ENCODE results near the gene RGS3. TPM values are rescaled to one million over a fixed set of nuclear protein-coding genes. Genes with fewer than 3 reads are reported as not detected.

The RGS3 gene
- total RNA-seq, 1 donor, result 34.7 TPM

DNA sequence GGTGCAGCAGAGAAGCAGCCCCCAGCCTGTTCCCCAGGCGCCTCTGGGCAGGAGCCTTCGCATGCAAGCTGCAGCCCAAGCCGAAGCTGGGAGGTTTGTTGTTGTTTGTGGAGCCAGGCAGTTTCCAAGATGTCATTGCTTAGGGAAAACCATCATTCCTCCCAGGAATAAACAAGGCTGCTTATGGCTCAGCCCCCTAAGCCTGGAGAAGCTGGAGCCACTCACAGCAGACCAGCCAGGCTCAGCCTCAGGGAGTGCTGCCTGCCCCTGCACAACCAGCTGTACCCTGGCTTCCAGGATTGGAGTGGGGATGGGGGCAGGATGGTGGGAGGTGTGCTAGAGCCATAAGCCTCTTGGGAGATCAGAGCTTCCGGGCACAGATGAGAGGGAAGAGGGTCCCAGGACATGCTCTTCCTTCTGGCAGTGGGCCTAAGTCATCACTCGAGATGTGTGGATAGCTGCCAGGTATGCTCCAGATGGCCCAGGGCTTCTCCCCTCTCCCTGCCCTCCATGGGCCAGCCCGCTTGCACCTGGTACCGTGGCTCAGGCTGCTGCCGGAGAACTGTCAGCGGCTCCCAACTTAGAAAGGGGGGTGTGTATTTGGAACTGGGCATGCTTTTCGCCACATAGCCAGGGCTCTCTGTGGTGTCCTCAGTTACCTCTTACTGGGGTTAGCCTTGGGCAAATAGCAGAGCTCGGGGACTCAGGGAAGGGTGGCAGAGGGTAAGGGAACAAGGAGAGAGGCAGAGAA, 105.2 kb downstream of the RGS3 start:
- DNase-seq (ENCODE audit: low read depth in 2 of 3, low spot score in 2 of 3), result no peak

DNA sequence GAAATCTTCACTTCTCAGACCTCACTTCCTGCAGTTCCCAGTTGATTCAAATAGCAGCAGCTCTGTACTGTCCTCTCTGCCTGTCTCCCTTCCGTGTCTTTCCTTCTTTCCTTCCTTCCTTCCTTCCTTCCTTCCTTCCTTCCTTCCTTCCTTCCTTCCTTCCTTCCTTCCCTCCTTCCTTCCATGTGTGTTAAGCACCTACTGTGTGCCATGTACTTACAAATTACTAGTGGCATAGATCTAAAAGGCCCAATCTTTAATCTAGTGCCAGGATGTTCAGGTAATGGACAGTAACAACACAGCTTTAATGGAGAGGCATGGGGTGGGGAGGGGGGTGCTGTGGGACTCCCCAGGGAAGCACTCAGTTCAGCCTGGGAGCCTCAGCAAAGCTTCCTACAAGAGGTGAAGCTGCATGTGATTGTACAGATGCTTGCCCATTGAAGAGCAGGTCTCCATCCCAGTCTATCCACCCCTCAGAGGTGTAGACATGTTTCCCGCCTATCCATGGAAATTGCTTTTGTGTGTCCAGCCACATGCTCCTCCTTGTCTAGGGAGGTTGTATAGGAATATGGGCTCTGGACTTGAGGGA, 106.0 kb downstream of the RGS3 start:
- DNase-seq (ENCODE audit: low read depth in 2 of 3, low spot score in 2 of 3), result no peak

DNA sequence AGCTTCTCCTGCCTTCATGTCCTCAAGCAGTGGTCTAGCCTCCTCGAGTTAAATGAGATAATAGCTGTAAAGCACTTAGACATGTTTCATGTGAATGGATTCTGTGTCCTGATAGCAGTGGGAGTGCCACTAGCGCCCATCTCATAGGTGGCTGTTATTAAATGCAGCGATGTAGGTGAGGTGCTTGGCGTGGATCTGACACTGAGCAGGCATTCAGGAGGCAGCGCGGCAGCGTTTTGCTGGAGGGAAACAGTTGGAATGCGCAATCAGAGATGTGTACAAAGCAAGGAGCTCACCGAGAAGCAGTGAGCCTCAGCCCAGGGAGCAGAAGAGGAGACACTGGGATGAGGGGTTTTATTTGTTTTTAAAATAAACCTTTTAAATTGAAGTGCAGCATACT, 106.6 kb downstream of the RGS3 start:
- no peak for DNase-seq (ENCODE audit: low read depth in 2 of 3, low spot score in 2 of 3)

DNA sequence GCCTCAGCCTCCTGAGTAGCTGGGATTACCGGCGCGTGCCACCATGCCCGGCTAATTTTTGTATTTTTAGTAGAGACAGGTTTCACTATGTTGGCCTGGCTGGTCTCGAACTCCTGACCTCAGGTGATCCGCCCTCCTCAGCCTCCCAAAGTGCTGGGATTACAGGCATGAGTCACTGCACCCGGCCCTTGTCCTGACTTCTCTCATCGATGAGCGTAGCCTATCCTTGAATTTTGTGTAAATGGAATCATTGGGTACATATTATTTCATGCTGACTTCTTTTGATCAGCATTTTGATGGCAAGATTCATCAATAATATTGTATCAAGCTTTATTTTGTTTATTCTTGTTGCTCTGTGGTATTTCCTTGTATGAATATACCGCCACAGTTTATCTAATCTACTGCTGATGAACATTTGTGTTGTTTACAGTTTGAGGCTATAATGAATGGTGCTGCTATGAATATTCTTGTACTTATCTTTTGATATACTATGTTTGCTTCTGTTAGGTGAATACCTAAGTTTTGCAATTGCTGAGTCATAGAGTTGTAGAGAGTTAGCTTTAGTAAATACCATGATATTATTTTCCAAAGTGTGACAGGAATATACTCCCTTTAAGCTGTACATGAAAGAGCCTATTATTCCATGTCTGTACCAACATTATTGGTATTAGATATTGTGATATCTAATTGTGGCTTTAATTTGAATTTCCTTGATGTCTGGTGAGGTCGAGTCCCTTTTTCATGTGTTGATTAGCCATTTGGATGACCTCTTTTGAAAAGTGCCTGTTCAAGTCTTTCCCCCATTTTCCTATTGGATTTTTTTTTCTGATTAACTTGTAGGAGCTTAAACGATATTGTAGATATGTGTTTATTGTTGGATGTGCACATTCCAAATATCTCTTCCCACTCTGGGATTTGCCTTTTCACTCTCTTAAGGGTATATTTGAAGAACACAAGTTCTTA, 107.5 kb downstream of the RGS3 start:
- no peak for DNase-seq (ENCODE audit: low read depth in 2 of 3, low spot score in 2 of 3)

DNA sequence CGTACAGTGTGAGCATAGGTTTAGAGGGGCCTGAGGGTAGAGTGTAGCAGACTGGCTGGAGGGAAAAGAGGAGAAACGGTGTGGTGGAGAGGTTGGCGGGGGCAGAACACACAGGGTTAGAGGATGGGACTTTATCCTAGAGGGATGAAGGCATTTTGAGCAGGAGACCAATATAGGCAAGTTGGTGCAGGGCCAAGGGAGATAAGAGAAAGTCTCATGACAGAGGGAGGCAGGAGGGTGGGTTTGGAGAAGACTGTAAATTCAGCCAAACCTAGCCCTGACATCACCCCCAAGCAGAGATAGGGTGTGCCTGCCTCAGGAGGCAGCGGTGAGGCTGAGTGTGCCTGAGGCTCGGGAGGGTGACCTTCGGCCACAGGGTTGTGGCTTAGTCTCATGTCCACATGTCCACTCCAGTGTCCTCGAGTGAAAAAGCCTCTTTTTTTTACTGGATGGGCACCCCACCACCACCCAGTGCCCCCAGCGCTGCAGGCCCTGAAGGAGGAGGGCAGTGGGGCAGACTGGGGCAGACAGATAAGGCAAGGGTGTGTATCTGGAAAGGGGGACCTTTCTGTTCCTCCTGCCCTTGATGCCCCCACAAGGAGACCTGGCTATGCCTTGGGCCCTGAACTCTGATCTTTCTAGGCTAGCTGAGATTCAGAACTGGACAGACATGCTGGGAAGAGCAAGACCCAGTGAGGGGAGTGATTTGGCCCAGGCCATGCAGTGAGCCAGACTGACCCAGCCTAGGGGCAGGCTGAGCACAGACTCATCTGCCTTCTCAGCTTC, 108.7 kb downstream of the RGS3 start:
- no peak for DNase-seq (ENCODE audit: low read depth in 2 of 3, low spot score in 2 of 3)

DNA sequence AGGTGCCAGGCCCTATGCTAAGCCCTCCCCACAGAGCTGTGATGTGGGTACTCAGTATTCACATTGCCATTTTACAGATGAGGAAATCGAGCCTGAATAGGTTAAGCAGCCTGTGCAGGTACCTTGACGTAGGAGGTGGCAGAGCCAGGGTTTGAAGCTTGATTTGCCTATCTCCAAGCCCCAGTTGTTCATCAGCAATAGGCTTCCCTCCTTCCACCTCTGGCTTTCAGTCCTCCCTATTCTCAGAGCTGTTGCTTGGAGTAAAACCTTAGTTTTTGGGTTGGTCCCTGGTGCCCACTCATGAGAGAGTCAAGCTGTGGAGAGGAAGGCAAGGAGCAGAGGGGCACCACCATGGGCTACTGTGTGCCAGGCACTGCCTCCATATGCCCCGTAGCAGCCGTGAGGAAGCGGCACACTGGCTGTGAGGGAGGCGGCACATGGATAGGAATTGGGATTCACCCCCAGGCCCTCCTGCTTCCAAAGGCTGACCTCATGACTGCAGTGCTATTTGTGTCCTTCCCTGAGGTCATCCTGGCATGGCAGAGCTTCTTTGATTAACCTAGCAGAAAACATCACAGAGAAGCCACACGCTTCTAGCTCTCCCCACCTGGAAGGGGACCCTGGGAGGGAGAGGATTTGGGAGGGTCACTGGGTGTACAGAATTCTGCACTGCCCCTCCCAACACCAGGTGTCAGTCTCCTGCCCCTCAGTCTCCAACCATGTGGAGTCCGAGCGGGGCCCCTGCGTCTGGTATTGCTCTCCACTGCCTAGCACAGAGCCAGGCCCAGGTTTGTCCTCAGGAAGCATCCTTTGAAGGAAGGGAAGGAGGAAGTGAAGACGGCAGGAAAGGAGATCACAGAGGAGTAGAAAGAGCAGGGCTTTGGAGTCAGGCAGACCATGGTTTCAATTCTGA, 109.8 kb downstream of the RGS3 start:
- DNase-seq (ENCODE audit: low read depth in 2 of 3, low spot score in 2 of 3), result no peak

DNA sequence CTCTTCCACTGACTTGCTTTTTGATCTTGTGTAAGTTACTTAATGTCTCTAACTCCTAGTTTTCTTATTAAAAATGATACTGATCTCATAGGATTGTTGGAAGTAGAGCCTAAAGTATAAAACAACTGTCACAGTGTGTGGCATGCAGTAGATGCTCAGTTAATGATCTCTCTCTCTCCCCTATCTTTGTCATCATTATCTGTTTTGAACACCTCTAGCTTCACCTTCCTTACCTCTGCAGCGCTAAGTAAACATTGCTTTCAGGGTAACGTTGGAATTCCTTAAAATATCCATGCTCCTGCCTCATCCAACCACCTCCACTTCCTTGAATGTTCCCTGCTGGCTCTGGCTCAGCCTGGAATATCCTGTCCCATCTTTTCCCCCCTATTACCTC, 110.4 kb downstream of the RGS3 start:
- no peak for DNase-seq (ENCODE audit: low read depth in 2 of 3, low spot score in 2 of 3)

DNA sequence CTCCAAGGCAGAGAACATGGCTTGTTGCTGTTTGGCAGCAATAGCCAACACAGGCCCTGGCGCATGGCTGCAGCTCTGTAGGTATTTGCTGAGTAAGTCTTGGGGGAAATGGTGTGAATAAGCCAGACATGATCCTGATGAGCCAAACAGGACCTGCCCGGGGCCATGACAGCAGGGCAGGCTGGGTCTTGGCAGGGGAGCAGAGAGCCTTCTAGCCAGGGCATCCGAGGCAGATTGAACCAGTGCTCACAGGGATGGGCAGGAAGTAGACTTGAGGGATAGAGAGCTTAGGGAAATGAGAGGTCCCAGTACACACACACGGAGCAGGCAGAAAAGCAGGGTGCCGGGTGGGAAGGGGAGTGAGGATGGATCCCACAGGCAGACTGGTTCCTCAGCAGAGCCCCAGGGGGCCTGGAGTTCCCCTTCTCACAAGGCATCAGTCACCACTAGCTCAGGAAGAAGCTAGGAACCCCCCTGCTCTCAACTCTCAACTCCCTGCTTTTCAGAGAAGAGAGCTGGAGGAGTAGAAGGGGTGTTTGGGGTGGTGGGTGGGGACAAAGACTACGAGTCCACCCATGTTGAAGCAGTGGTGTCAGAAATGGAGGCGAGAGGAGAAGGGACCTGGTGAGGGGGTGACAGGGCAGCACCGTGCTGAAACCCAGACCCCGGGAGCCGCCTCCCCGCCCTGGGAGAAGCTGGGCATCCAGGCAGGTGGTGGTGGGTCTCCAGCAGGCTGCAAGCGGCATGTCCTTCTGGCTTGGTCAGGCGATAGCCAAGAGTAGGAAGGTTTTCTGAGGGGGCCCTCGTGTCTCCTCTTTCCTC, 111.1 kb downstream of the RGS3 start:
- no peak for DNase-seq (ENCODE audit: low read depth in 2 of 3, low spot score in 2 of 3)

DNA sequence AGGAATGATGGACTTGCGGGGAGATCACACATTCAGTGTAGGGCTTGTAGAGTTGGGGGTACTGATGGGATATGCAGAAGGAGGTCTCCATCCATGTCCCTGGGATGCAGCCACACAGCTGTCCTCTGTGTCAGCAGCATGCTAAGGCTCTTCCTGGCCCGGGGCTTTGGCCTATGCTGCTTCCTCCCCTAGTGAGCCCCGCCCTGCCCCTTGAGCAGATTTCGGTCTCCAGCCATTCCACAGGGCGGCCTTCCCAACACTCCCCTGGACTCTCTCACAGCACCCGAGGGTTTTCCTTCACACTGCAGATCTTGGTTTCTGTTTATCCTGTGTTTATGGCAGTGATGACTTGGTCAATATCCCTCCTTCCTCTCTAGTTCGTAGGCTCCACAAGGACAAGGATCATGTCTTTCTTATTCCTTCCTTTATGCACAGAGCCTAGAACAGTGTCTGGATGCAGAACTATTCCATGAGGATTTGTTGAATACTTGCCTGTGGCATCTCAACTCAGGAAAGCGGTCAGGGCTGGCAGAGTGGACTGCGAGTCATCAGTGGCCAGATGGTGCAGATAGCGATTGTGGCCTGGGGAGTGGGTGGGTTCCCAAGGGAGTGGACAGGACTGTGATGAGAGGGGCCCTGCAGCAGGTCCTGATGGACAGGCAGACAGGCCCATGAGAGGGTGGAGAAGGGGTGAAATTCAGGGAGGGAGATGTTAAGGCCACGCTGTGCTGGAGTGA, 114.2 kb downstream of the RGS3 start:
- DNase-seq (ENCODE audit: low read depth in 2 of 3, low spot score in 2 of 3), result no peak

DNA sequence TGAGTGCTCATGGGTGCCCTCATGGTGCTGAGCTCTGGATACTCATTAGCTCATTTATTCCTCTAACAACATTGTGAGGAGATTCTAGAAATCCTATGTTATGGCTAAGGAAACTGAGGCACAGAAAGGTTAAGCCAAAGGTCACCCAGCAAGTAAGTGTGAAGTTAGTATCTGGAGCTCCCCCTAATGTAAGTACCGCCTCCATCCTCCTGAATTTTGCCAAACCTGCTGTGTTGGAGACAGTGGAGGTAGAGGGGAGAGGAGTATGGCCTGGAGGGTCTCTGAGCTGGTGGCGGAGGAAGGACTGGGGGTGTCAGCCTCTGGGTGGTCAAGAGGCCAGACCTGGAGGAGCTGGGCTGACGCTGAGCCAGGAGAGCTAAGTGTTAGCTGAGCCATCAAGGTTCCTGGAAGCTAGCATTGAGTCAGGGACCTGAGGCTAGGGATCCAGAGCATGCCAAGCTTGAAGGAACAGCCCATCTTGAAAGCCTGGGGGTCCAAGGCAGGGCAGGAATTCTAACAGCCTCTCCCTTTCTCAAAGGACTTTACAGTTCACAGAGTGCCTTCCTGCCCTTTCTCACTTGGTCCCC, 114.8 kb downstream of the RGS3 start:
- no peak for DNase-seq (ENCODE audit: low read depth in 2 of 3, low spot score in 2 of 3)

DNA sequence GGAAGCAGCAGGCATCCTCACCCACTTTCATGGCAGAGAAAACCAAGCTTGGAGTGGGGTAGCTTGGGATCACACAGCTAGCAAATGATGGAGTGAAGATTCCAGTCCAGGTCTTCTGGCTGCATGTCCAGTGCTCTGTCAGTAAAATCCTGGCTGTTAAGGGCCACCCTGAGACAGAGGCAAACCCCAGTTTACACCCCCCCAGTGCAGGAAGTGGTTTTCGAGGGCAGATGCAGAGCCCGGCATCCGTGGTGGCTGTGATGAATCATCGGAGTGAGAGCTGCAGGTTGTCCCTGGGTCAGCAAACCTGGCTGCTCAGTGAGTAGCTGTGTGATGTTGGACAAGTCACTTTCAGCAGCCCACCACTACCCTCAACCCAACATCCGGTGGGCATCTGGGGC, 115.4 kb downstream of the RGS3 start:
- DNase-seq (ENCODE audit: low read depth in 2 of 3, low spot score in 2 of 3), result peak; percentile 51 to 85 (median 84)

DNA sequence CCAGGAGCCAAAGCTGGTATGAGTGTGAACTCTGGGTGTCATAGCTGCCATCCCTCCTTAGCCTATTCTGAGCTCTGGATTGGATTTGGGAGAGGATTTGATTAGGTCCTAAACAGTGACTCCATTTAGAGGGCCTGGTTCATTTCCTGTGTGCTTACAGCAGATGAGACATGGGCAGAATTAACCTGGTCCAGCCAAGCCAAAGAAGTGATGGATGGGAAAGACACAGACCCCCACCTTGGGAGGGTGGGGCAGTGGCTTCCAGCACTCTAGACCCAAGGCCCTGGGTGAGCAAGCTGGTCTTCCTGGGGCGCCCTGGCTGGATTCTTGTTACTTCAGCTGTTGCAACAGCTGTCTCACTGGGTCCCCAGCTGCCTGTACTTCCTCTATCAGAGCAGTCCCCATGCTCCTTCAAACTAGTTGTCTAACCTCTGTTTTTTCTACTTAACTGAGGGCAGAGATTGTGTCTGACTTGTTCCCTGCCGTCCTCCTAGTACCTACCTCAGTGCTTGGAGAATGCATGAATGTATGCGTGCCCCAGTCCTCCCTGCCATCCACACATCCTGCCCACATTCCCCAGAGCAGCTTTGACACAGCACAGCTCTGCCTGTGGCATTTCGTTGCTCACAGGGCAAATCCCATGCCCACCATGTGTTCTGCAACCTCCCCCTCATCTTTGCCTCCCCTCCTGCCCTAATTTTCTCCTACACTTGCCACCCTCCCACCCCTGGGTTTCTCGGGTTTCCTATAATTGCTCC, 115.9 kb downstream of the RGS3 start:
- DNase-seq (ENCODE audit: low read depth in 2 of 3, low spot score in 2 of 3), result peak in 2 of 3 donors; percentile 60 to 76

DNA sequence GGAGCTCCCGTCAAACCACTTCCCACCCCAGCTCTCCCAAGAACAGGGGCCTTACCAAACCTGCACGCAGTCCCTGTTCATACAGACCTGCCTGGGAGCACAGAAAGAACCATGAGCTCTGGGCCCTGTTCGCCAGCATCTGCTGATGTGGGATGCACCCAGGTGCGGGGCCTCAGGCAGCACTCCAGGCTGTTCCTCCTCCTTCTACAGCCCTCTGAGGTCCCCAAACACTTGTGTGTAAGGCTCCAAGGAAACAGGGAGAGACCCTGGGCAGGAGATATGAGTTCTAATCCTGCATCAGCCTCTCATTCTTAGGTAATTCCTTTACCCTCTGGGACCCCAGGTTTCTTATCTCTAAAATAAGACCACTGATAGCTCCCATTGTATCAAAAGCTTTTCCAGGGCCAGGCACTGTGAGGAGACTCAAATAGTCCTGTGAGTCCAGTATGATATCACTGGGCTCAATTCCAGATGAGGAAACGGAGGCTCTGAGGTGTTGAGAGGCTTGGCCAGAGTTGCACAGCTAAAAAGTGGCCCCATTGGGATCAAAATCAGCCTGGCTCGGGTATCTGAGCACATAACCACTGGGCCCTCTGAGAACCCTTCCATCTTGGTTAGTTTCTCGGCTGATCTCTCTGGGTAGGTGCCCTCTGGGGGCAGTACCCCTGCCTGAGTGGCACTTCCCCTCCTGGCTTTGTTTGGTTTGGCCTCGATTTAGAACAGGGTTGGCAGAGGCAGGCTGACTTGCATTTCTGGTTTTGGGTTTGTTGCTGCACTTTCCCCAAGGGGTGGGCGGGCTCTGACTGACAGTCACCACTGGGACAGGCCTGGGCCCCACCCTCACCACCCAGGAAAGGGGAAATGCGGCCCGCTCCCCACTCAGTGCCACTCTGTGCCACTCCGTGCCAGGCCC, 116.8 kb downstream of the RGS3 start:
- peak in 2 of 3 donors; percentile 68 to 84 for DNase-seq (ENCODE audit: low read depth in 2 of 3, low spot score in 2 of 3)

DNA sequence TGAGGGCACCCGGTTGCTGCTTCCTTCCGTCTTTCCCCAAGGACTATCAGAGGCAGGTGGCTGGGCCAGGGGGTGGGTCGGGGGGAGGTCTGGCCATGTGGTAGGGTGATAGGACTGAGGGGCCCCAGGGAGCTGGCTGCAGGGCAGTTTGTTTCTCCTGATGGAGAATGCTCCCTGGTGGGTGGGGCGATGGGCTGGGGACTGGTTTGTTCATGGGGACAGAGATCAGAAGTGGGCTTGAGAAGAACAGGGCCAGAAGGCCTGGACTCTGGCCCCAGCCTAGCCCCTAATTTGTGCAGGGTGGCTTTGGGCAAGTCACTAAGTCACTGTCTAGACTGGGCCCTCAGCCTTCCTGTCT, 117.4 kb downstream of the RGS3 start:
- no peak for DNase-seq (ENCODE audit: low read depth in 2 of 3, low spot score in 2 of 3)

DNA sequence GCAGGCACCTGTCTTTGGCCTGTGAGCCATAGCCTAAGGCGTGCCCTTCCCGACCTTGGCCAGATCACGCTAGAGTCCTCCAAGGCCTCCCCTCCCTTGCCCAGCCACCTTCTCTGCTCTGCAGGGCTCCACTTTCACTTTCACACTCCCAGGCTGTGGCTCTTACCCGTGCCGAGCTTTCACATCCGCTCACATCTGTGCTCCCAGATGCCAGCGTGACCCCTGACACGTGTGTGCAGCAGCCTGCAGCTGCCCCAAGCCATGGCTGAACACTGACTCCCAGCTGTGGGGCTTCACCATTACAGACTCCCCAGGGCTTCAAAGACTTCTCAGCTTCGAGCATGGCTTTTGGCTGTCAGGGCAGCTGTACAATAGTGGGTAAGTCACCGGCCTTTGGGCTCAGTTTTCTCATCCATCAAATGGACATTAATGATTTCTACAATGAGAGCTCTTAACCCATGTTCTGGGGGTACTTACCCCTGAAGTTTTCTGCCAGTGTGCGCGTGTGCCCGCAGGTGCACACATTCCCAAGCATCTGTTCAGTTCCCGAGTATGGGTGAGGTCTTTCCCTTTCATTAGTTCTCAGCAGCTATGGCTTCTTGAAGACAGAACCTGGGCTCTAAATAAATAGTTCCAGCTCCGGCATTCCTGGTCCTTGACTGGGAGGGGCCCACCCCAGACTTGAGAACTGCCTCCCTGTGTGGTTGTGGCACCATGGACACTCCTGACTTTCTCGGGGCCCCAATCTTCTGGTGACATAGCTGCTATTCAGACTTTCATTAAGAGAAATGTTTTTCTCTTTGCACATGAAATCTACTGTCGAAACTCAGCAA, 118.6 kb downstream of the RGS3 start:
- DNase-seq (ENCODE audit: low read depth in 2 of 3, low spot score in 2 of 3), result peak; percentile 53 to 96 (median 94)

Measured in hematopoietic multipotent progenitor cell (in vitro differentiated cells).